Progenitor cell of endocrine pancreas (in vitro differentiated cells): ENCODE data around the gene KLHDC1. TPM values are rescaled to one million over a fixed set of nuclear protein-coding genes. Genes with fewer than 3 reads are reported as not detected.
"Not testable (repeated sequence)": the region's sequence is repeated elsewhere in the genome, so short reads cannot be mapped to it uniquely, and the experiment has no call there.

ENCODE experiments used
- DNase-seq: peaks from one replicate; pipeline ENCODE4 v3.0.0; 2021; ENCODE audit warnings: low spot score; ENCODE audit not compliant: unreplicated experiment
- H3K27ac Mint-ChIP-seq: 2 replicates; pipeline ENCODE4 v1.8.0; 2021; ENCODE audit warnings: mild to moderate bottlenecking, moderate library complexity, mixed read lengths
- H3K27me3 Mint-ChIP-seq: 2 replicates; pipeline ENCODE4 v1.8.0; 2021; ENCODE audit warnings: mixed read lengths
- H3K36me3 Mint-ChIP-seq: 2 replicates; pipeline ENCODE4 v1.8.0; 2022; ENCODE audit warnings: mixed read lengths; ENCODE audit not compliant: insufficient read depth
- H3K4me1 Mint-ChIP-seq: 2 replicates; pipeline ENCODE4 v1.8.0; 2021; ENCODE audit warnings: low read depth, mixed read lengths
- H3K4me3 Mint-ChIP-seq: 2 replicates; pipeline ENCODE4 v1.8.0; 2021; ENCODE audit warnings: low read depth, mild to moderate bottlenecking, moderate library complexity, mixed read lengths
- H3K9me3 Mint-ChIP-seq: 2 replicates; pipeline ENCODE4 v1.8.0; 2021; ENCODE audit warnings: low read depth, mixed read lengths
- total RNA-seq: library from RNA; stranded (reverse); gene quantifications from 2 replicates; pipeline ENCODE4 v1.2.1, GENCODE V29; 2021
- TF ChIP-seq, protein P1 (sequence below): fragments of 200-600 bp; sonication (generic); IDR thresholded peaks from one replicate; pipeline ENCODE4 v1.5.0; 2021; ENCODE audit warnings: antibody characterized with exemption, mild to moderate bottlenecking; ENCODE audit not compliant: unreplicated experiment

KLHDC1 gene
- total RNA-seq, 1 donor from 2014 or later, result 2.8 TPM

DNA sequence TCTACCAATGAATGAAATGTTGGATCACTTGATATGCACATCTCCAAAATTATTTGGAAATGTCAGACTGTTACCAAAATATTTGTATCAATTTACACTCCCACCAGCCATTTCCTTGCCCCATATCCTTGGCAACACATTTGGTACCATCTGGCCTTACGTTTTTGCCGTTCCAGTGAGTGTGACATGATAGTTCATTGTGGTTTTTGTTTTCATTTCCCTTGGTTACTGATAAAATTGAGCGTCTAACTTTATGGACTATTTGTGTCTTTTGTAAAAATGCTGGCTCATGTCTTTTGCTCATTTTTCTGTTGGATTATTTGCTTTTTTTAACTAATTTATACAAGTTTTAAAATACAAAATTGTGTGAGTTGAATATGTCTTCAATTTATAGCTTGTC is 11.0 kb downstream of the KLHDC1 start:
- H3K27me3 Mint-ChIP-seq, result no peaks in the 10 kb centered on the region
- no peak overlapping the region for H3K4me3 Mint-ChIP-seq
- no peak overlapping the region for H3K27ac Mint-ChIP-seq
- H3K36me3 Mint-ChIP-seq, result no peaks in the 10 kb centered on the region
- no peaks in the 10 kb centered on the region for H3K9me3 Mint-ChIP-seq
- TF ChIP-seq, protein P1, sequence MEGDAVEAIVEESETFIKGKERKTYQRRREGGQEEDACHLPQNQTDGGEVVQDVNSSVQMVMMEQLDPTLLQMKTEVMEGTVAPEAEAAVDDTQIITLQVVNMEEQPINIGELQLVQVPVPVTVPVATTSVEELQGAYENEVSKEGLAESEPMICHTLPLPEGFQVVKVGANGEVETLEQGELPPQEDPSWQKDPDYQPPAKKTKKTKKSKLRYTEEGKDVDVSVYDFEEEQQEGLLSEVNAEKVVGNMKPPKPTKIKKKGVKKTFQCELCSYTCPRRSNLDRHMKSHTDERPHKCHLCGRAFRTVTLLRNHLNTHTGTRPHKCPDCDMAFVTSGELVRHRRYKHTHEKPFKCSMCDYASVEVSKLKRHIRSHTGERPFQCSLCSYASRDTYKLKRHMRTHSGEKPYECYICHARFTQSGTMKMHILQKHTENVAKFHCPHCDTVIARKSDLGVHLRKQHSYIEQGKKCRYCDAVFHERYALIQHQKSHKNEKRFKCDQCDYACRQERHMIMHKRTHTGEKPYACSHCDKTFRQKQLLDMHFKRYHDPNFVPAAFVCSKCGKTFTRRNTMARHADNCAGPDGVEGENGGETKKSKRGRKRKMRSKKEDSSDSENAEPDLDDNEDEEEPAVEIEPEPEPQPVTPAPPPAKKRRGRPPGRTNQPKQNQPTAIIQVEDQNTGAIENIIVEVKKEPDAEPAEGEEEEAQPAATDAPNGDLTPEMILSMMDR, result no peak
- DNase-seq, result no peak
- H3K4me1 Mint-ChIP-seq, result no peaks in the 10 kb centered on the region

DNA sequence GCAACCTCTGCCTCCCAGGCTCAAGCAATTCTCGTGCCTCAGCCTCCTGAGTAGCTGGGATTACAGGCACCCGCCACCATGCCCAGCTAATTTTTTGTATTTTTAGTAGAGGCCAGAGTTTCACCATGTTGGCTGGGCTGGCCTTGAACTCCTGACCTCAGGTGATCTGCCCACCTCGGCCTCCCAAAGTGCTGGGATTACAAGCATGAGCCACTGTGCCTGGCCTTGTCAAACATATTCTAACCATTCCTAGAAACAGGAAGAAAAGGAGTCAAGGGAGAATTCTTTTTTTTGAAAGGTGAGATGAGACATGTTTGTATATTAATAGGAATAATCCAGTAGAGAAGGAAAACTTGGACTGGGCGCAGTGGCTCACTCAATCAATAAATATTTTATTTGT is 11.6 kb downstream of the KLHDC1 start:
- not testable (repeated sequence) for H3K9me3 Mint-ChIP-seq, H3K27me3 Mint-ChIP-seq, H3K27ac Mint-ChIP-seq, DNase-seq, H3K4me1 Mint-ChIP-seq, H3K36me3 Mint-ChIP-seq, H3K4me3 Mint-ChIP-seq

- H3K9me3 Mint-ChIP-seq, H3K27ac Mint-ChIP-seq, H3K36me3 Mint-ChIP-seq, H3K4me1 Mint-ChIP-seq, H3K4me3 Mint-ChIP-seq, DNase-seq, H3K27me3 Mint-ChIP-seq: not testable (repeated sequence)
Observed at GRCh38 chr14:49710993-49711392, 18.1 kb downstream of the KLHDC1 start.

GRCh38 chr14:49720744-49721143 is 27.8 kb downstream of the KLHDC1 start:
- TF ChIP-seq, protein P1, result no peak
- Mint-ChIP-seq H3K4me1 (no peaks in the 10 kb centered on the region), H3K27me3 (no peaks in the 10 kb centered on the region), H3K36me3 (no peaks in the 10 kb centered on the region), H3K27ac (no peak overlapping the region), H3K4me3 (no peak overlapping the region), H3K9me3 (no peaks in the 10 kb centered on the region)
- no peak for DNase-seq

DNA sequence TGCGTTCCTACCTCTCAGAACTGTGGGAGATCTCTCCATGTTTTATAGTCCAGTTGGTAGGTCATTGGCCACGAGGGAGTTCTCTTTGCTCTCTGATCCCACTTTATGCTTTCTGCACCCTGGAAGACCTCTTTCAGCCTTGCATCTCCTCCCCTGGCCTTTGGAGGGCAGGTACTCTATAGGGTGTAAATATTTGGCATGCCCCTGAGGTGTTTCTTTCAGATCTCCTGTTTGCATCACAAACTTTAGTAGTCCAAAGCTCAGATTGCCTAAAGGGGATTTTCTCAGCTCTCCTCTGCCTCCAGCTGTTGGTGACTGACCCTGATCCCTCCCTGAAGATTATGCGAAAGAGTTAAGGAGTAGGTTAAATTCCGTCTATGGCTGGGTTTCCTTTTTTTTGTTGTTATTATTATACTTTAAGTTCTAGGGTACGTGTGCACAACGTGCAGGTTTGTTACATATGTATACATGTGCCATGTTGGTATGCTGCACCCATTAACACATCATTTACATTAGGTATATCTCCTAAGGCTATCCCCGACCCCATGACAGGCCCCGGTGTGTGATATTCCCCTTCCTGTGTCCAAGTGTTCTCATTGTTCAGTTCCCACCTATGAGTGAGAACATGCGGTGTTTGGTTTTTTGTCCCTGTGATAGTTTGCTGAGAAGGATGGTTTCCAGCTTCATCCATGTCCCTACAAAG is 29.0 kb downstream of the KLHDC1 start:
- not testable (repeated sequence) for H3K27ac Mint-ChIP-seq, H3K4me1 Mint-ChIP-seq, H3K4me3 Mint-ChIP-seq, DNase-seq, H3K27me3 Mint-ChIP-seq, H3K36me3 Mint-ChIP-seq, H3K9me3 Mint-ChIP-seq

GRCh38 chr14:49727171-49727570 is 34.3 kb downstream of the KLHDC1 start:
- TF ChIP-seq, protein P1, result no peak
- no peaks in the 10 kb centered on the region for H3K36me3 Mint-ChIP-seq
- no peak overlapping the region for H3K4me3 Mint-ChIP-seq
- H3K27ac Mint-ChIP-seq, result no peak overlapping the region
- no peaks in the 10 kb centered on the region for H3K4me1 Mint-ChIP-seq
- no peaks in the 10 kb centered on the region for H3K9me3 Mint-ChIP-seq
- no peaks in the 10 kb centered on the region for H3K27me3 Mint-ChIP-seq
- DNase-seq, result no peak

GRCh38 chr14:49732896-49733295 is 40.0 kb downstream of the KLHDC1 start:
- no peak for DNase-seq
- Mint-ChIP-seq H3K4me1 (no peaks in the 10 kb centered on the region), H3K9me3 (no peaks in the 10 kb centered on the region), H3K27ac (no peak overlapping the region), H3K36me3 (no peaks in the 10 kb centered on the region), H3K4me3 (no peak overlapping the region), H3K27me3 (no peaks in the 10 kb centered on the region)
- TF ChIP-seq, protein P1, result no peak
